Muscle of arm (tissue), 12 donors: ENCODE measurements around the gene POGZ. TPM values are rescaled to one million over a fixed set of nuclear protein-coding genes. Genes with fewer than 3 reads are reported as not detected.

Experiments
- DNase-seq: peaks from one replicate; pipeline ENCODE4 v3.0.0-alpha.2; 2013
- polyA plus RNA-seq, 12 donors: library from polyadenylated mRNA; unstranded; fragments of 120-200 nt; gene quantifications; one replicate each; pipeline ENCODE4 v1.2.1, GENCODE V29; 2013; ENCODE audit not compliant: insufficient read length in 12 of 12

POGZ gene
- polyA plus RNA-seq, 12 donors, result 49.0 to 118 (median 64.5) TPM; not detected in 1

- DNase-seq, result no peak
Measured at GRCh38 chr1:151377150-151377884, 82.0 kb downstream of the POGZ start.

GRCh38 chr1:151373196-151373595 lies 86.1 kb downstream of the POGZ start:
- no peak for DNase-seq

GRCh38 chr1:151372058-151372934 lies 87.0 kb downstream of the POGZ start, which contains the start of gene SELENBP1:
Gene SELENBP1, minus strand, starts transcription at chr1:151372705. Its CDS starts 64 bp downstream, at chr1:151372641.
- DNase-seq, result peak; percentile 71

GRCh38 chr1:151371370-151372057 lies 87.8 kb downstream of the POGZ start:
- DNase-seq, result peak; percentile 48

- DNase-seq, result peak; percentile 27
Measured at GRCh38 chr1:151370211-151370911, 88.9 kb downstream of the POGZ start.

GRCh38 chr1:151369621-151370048 lies 89.7 kb downstream of the POGZ start:
- DNase-seq, result no peak

- DNase-seq, result no peak
Measured at GRCh38 chr1:151369302-151369610, 90.0 kb downstream of the POGZ start.

GRCh38 chr1:151368393-151369301 lies 90.6 kb downstream of the POGZ start:
- DNase-seq, result no peak

- DNase-seq, result no peak
Measured at GRCh38 chr1:151367658-151368392, 91.5 kb downstream of the POGZ start.

- DNase-seq, result no peak
Measured at GRCh38 chr1:151364996-151365395, 94.3 kb downstream of the POGZ start.

- no peak for DNase-seq
Measured at GRCh38 chr1:151362308-151363155, 96.8 kb downstream of the POGZ start.

- no peak for DNase-seq
Measured at GRCh38 chr1:151361883-151362282, 97.4 kb downstream of the POGZ start.

- no peak for DNase-seq
Measured at GRCh38 chr1:151356696-151357095, 102.6 kb downstream of the POGZ start.

Other genes starting within 250 kb of the POGZ start
- gene PSMD4, start 204.8 kb downstream of the POGZ start, polyA plus RNA-seq, result 100 to 1,000 TPM in 10 of 12 donors, 10 to 100 TPM in 1, not detected in 1; 69.6 to 122 (median 110) TPM
- 10 to 100 TPM in 10 of 12 donors, 1 to 10 TPM in 1, not detected in 1; 9.9 to 27.0 (median 12.3) TPM for gene ZNF687, start 177.2 kb downstream of the POGZ start, polyA plus RNA-seq
- gene PI4KB, start 132.1 kb downstream of the POGZ start, polyA plus RNA-seq, result 10 to 100 TPM in 11 of 12 donors, not detected in 1; 40.5 to 65.1 (median 50.5) TPM
- gene RFX5, start 112.2 kb downstream of the POGZ start, polyA plus RNA-seq, result 10 to 100 TPM in 11 of 12 donors, not detected in 1; 19.0 to 33.3 (median 23.9) TPM
- 10 to 100 TPM in 11 of 12 donors, not detected in 1; 22.5 to 42.9 (median 28.8) TPM for gene SELENBP1, start 86.8 kb downstream of the POGZ start, polyA plus RNA-seq
- gene PSMB4, start 59.9 kb downstream of the POGZ start, polyA plus RNA-seq, result 100 to 1,000 TPM in 10 of 12 donors, 10 to 100 TPM in 1, not detected in 1; 94.7 to 173 (median 159) TPM
- 10 to 100 TPM in 1 of 12 donors, 1 to 10 TPM in 4, under 1 TPM in 6, not detected in 1; 0.71 to 14.9 (median 0.94) TPM for gene CGN, start 51.9 kb upstream of the POGZ start, polyA plus RNA-seq
- 10 to 100 TPM in 4 of 12 donors, 1 to 10 TPM in 7, not detected in 1; 7.1 to 22.2 (median 9.0) TPM for gene TUFT1, start 80.8 kb upstream of the POGZ start, polyA plus RNA-seq
- gene SNX27, start 152.6 kb upstream of the POGZ start, polyA plus RNA-seq, result 10 to 100 TPM in 11 of 12 donors, not detected in 1; 19.3 to 28.0 (median 20.7) TPM